ENCODE results near the gene XRN1. TPM values are rescaled to one million over a fixed set of nuclear protein-coding genes. Genes with fewer than 3 reads are reported as not detected.
"Not testable (repeated sequence)": the region's sequence is repeated elsewhere in the genome, so short reads cannot be mapped to it uniquely, and the experiment has no call there.

Gene XRN1
- total RNA-seq, 1 experiment from 2014 or later, result 26.7 TPM

- DNase-seq (ENCODE audit: low spot score), result no peak
- BruUV-seq (replicated peaks), result no TSS peak
- CTCF ChIA-PET, result no interaction called here
- Histone ChIP-seq H3K27ac (ENCODE audit: low read depth, low read length, poor library complexity, severe bottlenecking) (no peak overlapping the region), H3K4me1 (ENCODE audit: insufficient read depth, low read length, poor library complexity, severe bottlenecking) (no peaks in the 10 kb centered on the region), H3K4me3 (ENCODE audit: low read depth, low read length, poor library complexity, severe bottlenecking) (no peak overlapping the region), H3K9me3 (ENCODE audit: low read depth, low read length, poor library complexity, severe bottlenecking) (no peaks in the 10 kb centered on the region), H3K36me3 (ENCODE audit: insufficient read depth, low read length, poor library complexity, severe bottlenecking) (peaks cover 7% of the 10 kb centered on the region), H3K27me3 (replicated peaks; ENCODE audit: insufficient read depth, low read depth, low read length, poor library complexity) (no peaks in the 10 kb centered on the region)
- intact Hi-C loops (cut with micrococcal nuclease; ENCODE audit: unreplicated experiment), result no loop called here
- POLR2A ChIA-PET (ENCODE audit: low non-redundant PET), result no interaction called here
- TF ChIP-seq EZH2 (IDR thresholded peaks at IDR 0.05; ENCODE audit: borderline replicate concordance, low read depth, low read length, poor library complexity, severe bottlenecking) (no peak), CTCF (conservative IDR thresholded peaks at IDR 0.05; ENCODE audit: low read depth, low read length) (no peak)
Measured at GRCh38 chr3:142374687-142375086, 73.2 kb downstream of the XRN1 start.

DNA sequence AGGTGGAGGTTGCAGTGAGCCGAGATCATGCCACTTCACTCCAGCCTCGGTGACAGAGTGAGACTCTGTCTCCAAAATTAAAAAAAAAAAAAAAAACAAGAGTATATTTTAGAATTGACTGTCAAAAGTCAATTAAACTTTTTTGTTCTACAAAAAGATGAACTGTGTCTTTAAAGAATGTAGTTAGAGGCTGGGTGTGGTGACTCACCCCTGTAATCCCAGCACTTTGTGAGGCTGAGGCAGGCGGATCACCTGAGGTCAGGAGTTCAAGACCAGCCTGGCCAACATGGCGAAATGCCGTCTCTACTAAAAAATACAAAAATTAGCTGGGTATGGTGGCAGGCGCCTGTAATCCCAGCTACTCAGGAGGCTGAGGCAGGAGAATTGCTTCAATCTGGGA lies 78.3 kb downstream of the XRN1 start:
- H3K4me3 ChIP-seq (ENCODE audit: low read depth, low read length, poor library complexity, severe bottlenecking); POLR2A ChIA-PET (ENCODE audit: low non-redundant PET); H3K9me3 ChIP-seq (ENCODE audit: low read depth, low read length, poor library complexity, severe bottlenecking); DNase-seq (ENCODE audit: low spot score); H3K4me1 ChIP-seq (ENCODE audit: insufficient read depth, low read length, poor library complexity, severe bottlenecking); H3K27me3 ChIP-seq (replicated peaks; ENCODE audit: insufficient read depth, low read depth, low read length, poor library complexity); intact Hi-C loops (cut with micrococcal nuclease; ENCODE audit: unreplicated experiment); BruUV-seq (replicated peaks); H3K27ac ChIP-seq (ENCODE audit: low read depth, low read length, poor library complexity, severe bottlenecking); CTCF ChIA-PET: not testable (repeated sequence)
- H3K36me3 ChIP-seq (ENCODE audit: insufficient read depth, low read length, poor library complexity, severe bottlenecking), result peaks cover 13% of the 10 kb centered on the region

GRCh38 chr3:142366434-142366833 lies 81.4 kb downstream of the XRN1 start:
- TF ChIP-seq EZH2 (IDR thresholded peaks at IDR 0.05; ENCODE audit: borderline replicate concordance, low read depth, low read length, poor library complexity, severe bottlenecking) (no peak), CTCF (conservative IDR thresholded peaks at IDR 0.05; ENCODE audit: low read depth, low read length) (peak; percentile 48)
- peak; percentile 30 for DNase-seq (ENCODE audit: low spot score)
- H3K4me1 ChIP-seq (ENCODE audit: insufficient read depth, low read length, poor library complexity, severe bottlenecking), result no peaks in the 10 kb centered on the region
- peaks cover 24% of the 10 kb centered on the region for H3K36me3 ChIP-seq (ENCODE audit: insufficient read depth, low read length, poor library complexity, severe bottlenecking)
- H3K27me3 ChIP-seq (replicated peaks; ENCODE audit: insufficient read depth, low read depth, low read length, poor library complexity), result no peaks in the 10 kb centered on the region
- ChIA-PET POLR2A (ENCODE audit: low non-redundant PET) (no interaction called here), CTCF (no interaction called here)
- H3K9me3 ChIP-seq (ENCODE audit: low read depth, low read length, poor library complexity, severe bottlenecking), result no peaks in the 10 kb centered on the region
- H3K4me3 ChIP-seq (ENCODE audit: low read depth, low read length, poor library complexity, severe bottlenecking), result no peak overlapping the region
- no TSS peak for BruUV-seq (replicated peaks)
- H3K27ac ChIP-seq (ENCODE audit: low read depth, low read length, poor library complexity, severe bottlenecking), result no peak overlapping the region
- intact Hi-C loops (cut with micrococcal nuclease; ENCODE audit: unreplicated experiment), result no loop called here

GRCh38 chr3:142363936-142364467 lies 83.8 kb downstream of the XRN1 start:
- DNase-seq (ENCODE audit: low spot score), result no peak
- ChIA-PET POLR2A (ENCODE audit: low non-redundant PET) (no interaction called here), CTCF (no interaction called here)
- Histone ChIP-seq H3K4me1 (ENCODE audit: insufficient read depth, low read length, poor library complexity, severe bottlenecking) (no peaks in the 10 kb centered on the region), H3K9me3 (ENCODE audit: low read depth, low read length, poor library complexity, severe bottlenecking) (no peaks in the 10 kb centered on the region), H3K27me3 (replicated peaks; ENCODE audit: insufficient read depth, low read depth, low read length, poor library complexity) (no peaks in the 10 kb centered on the region), H3K27ac (ENCODE audit: low read depth, low read length, poor library complexity, severe bottlenecking) (no peak overlapping the region), H3K36me3 (ENCODE audit: insufficient read depth, low read length, poor library complexity, severe bottlenecking) (peaks cover 21% of the 10 kb centered on the region), H3K4me3 (ENCODE audit: low read depth, low read length, poor library complexity, severe bottlenecking) (no peak overlapping the region)
- TF ChIP-seq EZH2 (IDR thresholded peaks at IDR 0.05; ENCODE audit: borderline replicate concordance, low read depth, low read length, poor library complexity, severe bottlenecking) (no peak), CTCF (conservative IDR thresholded peaks at IDR 0.05; ENCODE audit: low read depth, low read length) (no peak)
- no TSS peak for BruUV-seq (replicated peaks)
- intact Hi-C loops (cut with micrococcal nuclease; ENCODE audit: unreplicated experiment), result no loop called here

DNA sequence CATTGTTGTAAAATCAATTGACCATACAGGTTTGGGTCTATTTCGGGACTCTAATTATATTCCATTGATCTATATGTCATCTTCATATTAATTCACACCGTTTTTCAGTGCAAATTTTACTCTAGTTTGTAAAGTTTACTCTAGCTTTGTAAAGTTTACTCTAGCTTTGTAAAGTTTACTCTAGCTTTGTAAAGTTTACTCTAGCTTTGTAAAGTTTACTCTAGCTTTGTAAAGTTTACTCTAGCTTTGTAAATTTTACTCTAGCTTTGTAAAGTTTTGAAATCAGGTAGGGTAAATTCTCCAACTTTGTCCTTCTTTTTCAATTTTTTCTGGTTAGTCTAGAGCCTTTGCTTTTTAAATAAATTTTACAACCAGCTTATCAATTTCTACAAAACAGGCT lies 84.4 kb downstream of the XRN1 start:
- DNase-seq (ENCODE audit: low spot score); POLR2A ChIA-PET (ENCODE audit: low non-redundant PET); BruUV-seq (replicated peaks); H3K4me1 ChIP-seq (ENCODE audit: insufficient read depth, low read length, poor library complexity, severe bottlenecking); H3K27me3 ChIP-seq (replicated peaks; ENCODE audit: insufficient read depth, low read depth, low read length, poor library complexity); H3K4me3 ChIP-seq (ENCODE audit: low read depth, low read length, poor library complexity, severe bottlenecking); H3K9me3 ChIP-seq (ENCODE audit: low read depth, low read length, poor library complexity, severe bottlenecking); H3K27ac ChIP-seq (ENCODE audit: low read depth, low read length, poor library complexity, severe bottlenecking); intact Hi-C loops (cut with micrococcal nuclease; ENCODE audit: unreplicated experiment): not testable (repeated sequence)
- H3K36me3 ChIP-seq (ENCODE audit: insufficient read depth, low read length, poor library complexity, severe bottlenecking), result peaks cover 21% of the 10 kb centered on the region
- CTCF ChIA-PET, result interaction anchor here (0.6 kb wide), 1 partner anchor 210 kb away, joined by 3 read pairs; no protein-coding TSS in a partner anchor
